Activated CD4-positive, alpha-beta memory T cell treated with anti-CD3 and anti-CD28 coated beads for 36 hours (primary cell): ENCODE results near the gene ABHD2. TPM values are rescaled to one million over a fixed set of nuclear protein-coding genes. Genes with fewer than 3 reads are reported as not detected.
"Not testable (repeated sequence)": the region's sequence is repeated elsewhere in the genome, so short reads cannot be mapped to it uniquely, and the experiment has no call there.

Experiments
- CTCF ChIA-PET: fragments of 350-600 bp; sonication (Branson Sonifier 250); formaldehyde crosslinking; loops from one replicate; lab custom pipeline; 2021; ENCODE audit warnings: antibody characterized with exemption, inconsistent platforms; lab: Charles Lee
- POLR2A ChIA-PET: fragments of 350-600 bp; sonication (Branson Sonifier 250); formaldehyde crosslinking; loops from one replicate; lab custom pipeline; 2021; ENCODE audit warnings: antibody characterized with exemption; lab: Charles Lee
- DNase-seq: peaks from one replicate; pipeline ENCODE4 v3.0.0-alpha.2; 2020
- H3K27ac Mint-ChIP-seq: one replicate; pipeline ENCODE4 v1.8.0; 2021; ENCODE audit warnings: mixed read lengths
- H3K27me3 Mint-ChIP-seq: one replicate; pipeline ENCODE4 v1.8.0; 2021; ENCODE audit warnings: mixed read lengths
- H3K36me3 Mint-ChIP-seq: one replicate; pipeline ENCODE4 v1.8.0; 2021; ENCODE audit warnings: mixed read lengths
- H3K4me1 Mint-ChIP-seq: one replicate; pipeline ENCODE4 v1.8.0; 2021; ENCODE audit warnings: low read depth, mixed read lengths
- H3K4me3 Mint-ChIP-seq: one replicate; pipeline ENCODE4 v1.8.0; 2021; ENCODE audit warnings: mild to moderate bottlenecking, mixed read lengths
- H3K9me3 Mint-ChIP-seq: one replicate; pipeline ENCODE4 v1.8.0; 2021; ENCODE audit warnings: mixed read lengths
- intact Hi-C: fragments of 100-400 bp; cut with micrococcal nuclease; formaldehyde crosslinking; loops from one replicate; pipeline ENCODE4 v1.15.1; 2023
- total RNA-seq, 2 experiments: library from RNA; stranded (reverse); gene quantifications; one replicate each; pipeline ENCODE4 v1.2.3, GENCODE V29; 2021

The ABHD2 gene
- total RNA-seq, 2 experiments from 2014 or later: 36.0 to 38.5 TPM

DNA sequence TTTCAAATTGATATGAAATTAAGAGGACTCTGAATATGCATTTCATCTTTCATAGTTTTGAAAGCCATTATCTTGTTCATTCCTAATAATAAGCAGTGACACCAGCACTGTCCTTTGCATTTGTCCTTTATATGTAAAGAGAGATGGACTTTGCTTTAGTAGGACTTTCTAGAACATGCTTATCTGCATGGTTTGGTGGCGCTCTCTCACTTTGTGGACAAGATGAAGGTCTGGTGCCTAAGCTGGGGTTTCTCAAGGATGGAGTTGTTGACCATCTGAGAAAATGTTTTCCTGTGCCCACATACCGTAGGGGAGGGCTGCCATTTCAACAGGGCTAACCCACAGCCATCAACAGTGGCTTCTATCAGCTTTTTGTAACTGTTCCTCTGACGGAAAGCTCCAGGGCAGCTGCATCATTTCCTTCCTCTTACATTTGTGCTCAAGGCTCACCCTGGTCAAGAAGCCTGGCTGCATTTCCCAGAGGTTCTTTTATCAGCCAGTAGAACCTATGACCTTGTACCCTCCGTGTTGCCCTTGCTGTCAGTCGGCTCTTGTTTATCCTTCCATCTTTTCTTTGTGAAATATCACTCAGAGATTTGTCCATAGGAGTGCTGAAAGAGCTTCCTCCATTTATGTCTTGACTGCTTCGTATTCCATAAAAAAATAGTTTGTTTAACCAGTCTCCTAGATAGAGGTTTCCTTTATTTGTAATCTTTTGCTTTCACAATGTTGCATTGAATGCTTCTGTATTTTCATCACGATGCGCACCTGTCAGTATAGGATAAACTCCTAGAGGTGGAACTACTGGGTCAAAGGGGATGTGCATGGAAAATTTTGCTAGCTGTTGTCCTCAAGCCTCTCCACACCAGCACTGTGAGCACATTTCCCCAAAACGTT is 44.6 kb downstream of the ABHD2 start:
- intact Hi-C loops: no loop called here
- Mint-ChIP-seq H3K4me1 (peaks cover 27% of the 10 kb centered on the region), H3K9me3 (no peaks in the 10 kb centered on the region), H3K27ac (no peak overlapping the region), H3K4me3 (no peak overlapping the region), H3K27me3 (no peaks in the 10 kb centered on the region), H3K36me3 (peaks cover 3% of the 10 kb centered on the region)
- DNase-seq: no peak
- ChIA-PET CTCF (interaction anchor here (1.6 to 8.4 kb wide), 4 partner anchors 13 to 73 kb away, joined by 7 to 157 read pairs (median 21); no protein-coding TSS in a partner anchor), POLR2A (no interaction called here)

DNA sequence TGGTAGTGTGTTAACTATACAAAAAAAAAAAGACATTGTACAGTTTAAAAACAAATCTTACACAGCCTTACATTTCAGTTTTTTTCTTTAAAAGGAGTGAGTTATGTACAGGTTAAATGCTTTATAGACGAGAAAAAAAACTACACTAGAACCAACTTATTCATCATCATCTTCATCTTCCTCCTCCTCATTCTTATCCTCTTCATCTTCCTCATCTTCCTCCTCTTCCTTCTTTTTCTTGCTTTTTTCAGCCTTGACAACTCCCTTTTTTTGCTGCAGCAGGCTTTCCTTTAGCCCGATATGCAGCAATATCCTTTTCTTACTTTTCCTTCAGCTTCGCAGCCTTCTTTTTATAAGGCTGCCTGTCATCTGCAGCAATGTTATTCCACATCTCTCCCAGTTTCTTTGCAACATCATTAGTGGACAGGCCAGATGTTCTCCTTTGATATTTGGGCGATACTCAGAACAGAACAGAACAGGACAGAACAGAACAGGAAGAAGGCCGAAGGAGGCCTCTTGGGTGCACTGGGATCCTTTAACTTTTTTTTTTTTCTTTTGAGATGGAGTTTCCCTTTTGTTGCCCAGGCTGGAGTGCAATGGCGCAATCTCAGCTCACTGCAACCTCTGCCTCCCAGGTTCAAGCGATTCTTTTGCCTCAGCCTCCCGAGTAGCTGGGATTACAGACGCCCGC is 47.3 kb downstream of the ABHD2 start:
- DNase-seq, H3K27me3 Mint-ChIP-seq, POLR2A ChIA-PET, H3K36me3 Mint-ChIP-seq, CTCF ChIA-PET, H3K9me3 Mint-ChIP-seq, intact Hi-C loops, H3K4me3 Mint-ChIP-seq, H3K27ac Mint-ChIP-seq: not testable (repeated sequence)
- peaks cover 23% of the 10 kb centered on the region for H3K4me1 Mint-ChIP-seq

- no peak overlapping the region for H3K4me3 Mint-ChIP-seq
These were observed 48.0 kb downstream of the ABHD2 start for GRCh38 chr15:89136078-89136806.

GRCh38 chr15:89136818-89137772 is 48.8 kb downstream of the ABHD2 start:
- H3K27me3 Mint-ChIP-seq: no peaks in the 10 kb centered on the region
- H3K4me1 Mint-ChIP-seq: peaks cover 21% of the 10 kb centered on the region
- intact Hi-C loops: no loop called here
- DNase-seq: no peak
- ChIA-PET CTCF (interaction anchor here (0.6 kb wide), 1 partner anchor 107 kb away, joined by 3 read pairs; the partner anchor contains the start of gene FANCI), POLR2A (no interaction called here)
- H3K36me3 Mint-ChIP-seq: peaks cover 7% of the 10 kb centered on the region
- H3K4me3 Mint-ChIP-seq: no peak overlapping the region
- H3K9me3 Mint-ChIP-seq: no peaks in the 10 kb centered on the region
- no peak overlapping the region for H3K27ac Mint-ChIP-seq

More at GRCh38 chr15:89136078-89136806, 48.0 kb downstream of the ABHD2 start:
- ChIA-PET POLR2A (no interaction called here), CTCF (no interaction called here)
- Mint-ChIP-seq H3K9me3 (no peaks in the 10 kb centered on the region), H3K4me1 (peaks cover 21% of the 10 kb centered on the region), H3K27ac (no peak overlapping the region), H3K36me3 (peaks cover 7% of the 10 kb centered on the region), H3K27me3 (no peaks in the 10 kb centered on the region)
- DNase-seq: no peak
- intact Hi-C loops: no loop called here

DNA sequence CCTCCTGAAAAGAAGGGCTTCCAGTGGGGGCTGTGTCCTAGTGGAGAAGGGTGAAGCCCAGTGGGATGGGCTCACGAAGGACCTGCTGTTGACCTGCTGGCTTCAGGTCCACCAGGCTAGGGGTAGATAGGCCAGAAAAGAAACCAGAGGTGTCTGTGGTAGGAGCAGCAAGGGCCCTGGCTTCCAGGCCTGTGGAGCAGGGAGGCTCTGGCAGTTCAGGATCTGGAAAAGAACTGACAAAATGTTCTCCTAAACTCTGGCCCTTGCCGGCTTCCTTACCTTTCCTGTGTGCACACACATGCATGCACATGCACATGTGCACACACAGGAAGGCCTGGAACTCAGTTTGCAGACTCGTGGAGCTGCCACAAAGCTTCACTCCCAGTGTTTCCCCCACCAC is 49.7 kb downstream of the ABHD2 start:
- peaks cover 24% of the 10 kb centered on the region for H3K4me1 Mint-ChIP-seq
- ChIA-PET CTCF (interaction anchor here (0.6 to 2.3 kb wide), 2 partner anchors 8 to 106 kb away, joined by 3 to 25 read pairs; partner anchors contain the start of gene FANCI), POLR2A (no interaction called here)
- no peak for DNase-seq
- no peak overlapping the region for H3K27ac Mint-ChIP-seq
- no peaks in the 10 kb centered on the region for H3K27me3 Mint-ChIP-seq
- no peaks in the 10 kb centered on the region for H3K9me3 Mint-ChIP-seq
- peaks cover 7% of the 10 kb centered on the region for H3K36me3 Mint-ChIP-seq
- H3K4me3 Mint-ChIP-seq: no peak overlapping the region
- intact Hi-C loops: no loop called here

DNA sequence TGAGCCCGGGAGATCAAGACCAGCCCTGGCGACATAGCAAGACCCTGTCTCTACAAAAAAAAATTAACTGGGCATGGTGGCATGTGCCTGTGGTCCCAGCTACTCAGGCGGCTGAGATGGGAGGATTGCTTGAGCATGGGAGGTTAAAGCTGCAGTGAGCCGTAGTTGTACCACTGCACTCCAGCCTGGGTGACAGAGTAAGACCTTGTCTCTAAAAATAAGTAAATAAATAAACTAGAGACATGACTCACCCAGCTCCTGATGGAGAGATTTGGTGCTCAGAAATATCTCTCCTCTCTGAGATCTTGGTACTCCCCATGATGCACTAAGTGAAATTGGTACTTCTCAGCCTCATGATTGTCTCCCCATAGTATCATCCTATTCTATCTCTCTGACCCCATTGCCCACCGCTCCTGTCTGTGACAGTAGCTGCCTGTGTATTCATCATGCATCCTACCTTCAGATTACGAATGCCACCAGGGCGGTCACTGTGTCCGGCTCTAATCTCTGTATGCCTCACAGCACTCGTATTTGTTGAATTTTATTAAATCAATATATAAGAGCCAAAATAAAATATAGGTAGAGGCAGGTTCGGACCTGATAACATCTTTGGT is 50.9 kb downstream of the ABHD2 start:
- Mint-ChIP-seq H3K27me3 (no peaks in the 10 kb centered on the region), H3K36me3 (peaks cover 7% of the 10 kb centered on the region), H3K9me3 (no peaks in the 10 kb centered on the region), H3K4me1 (peaks cover 31% of the 10 kb centered on the region), H3K4me3 (no peak overlapping the region), H3K27ac (no peak overlapping the region)
- ChIA-PET CTCF (interaction anchor here (1.1 to 2.3 kb wide), 2 partner anchors 9 to 24 kb away, joined by 5 to 25 read pairs; no protein-coding TSS in a partner anchor), POLR2A (no interaction called here)
- DNase-seq: no peak
- intact Hi-C loops: no loop called here

GRCh38 chr15:89139613-89140499 is 51.6 kb downstream of the ABHD2 start:
- POLR2A ChIA-PET: no interaction called here
- Mint-ChIP-seq H3K9me3 (no peaks in the 10 kb centered on the region), H3K4me1 (peaks cover 34% of the 10 kb centered on the region), H3K36me3 (peaks cover 9% of the 10 kb centered on the region), H3K27ac (no peak overlapping the region), H3K4me3 (no peak overlapping the region), H3K27me3 (no peaks in the 10 kb centered on the region)
- no peak for DNase-seq
- intact Hi-C loops: no loop called here
- CTCF ChIA-PET: interaction anchor here (1.1 to 2.3 kb wide), 2 partner anchors 10 to 25 kb away, joined by 5 to 25 read pairs; no protein-coding TSS in a partner anchor

DNA sequence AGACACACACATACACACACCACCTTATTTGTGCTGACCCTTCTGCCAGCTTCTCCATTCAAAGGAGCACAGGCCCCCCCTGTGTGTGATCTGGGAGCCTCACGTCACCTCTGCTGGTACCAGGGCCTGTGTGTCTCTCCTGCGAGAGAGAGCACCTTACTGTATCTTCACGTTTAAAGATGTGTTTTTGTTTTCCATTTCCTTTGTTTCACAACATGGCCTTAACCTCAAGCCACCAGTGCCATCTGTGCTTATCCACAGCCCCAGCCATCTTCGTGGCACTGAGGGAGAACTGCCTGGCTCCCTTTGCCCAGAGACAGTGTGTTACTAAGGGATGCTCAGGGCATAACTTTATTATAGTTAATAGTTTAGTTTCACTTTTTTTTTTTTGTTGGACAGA is 52.3 kb downstream of the ABHD2 start:
- ChIA-PET CTCF (interaction anchor here (3.5 kb wide), 1 partner anchor 31 kb away, joined by 15 read pairs; no protein-coding TSS in a partner anchor), POLR2A (no interaction called here)
- Mint-ChIP-seq H3K4me3 (no peak overlapping the region), H3K36me3 (peaks cover 7% of the 10 kb centered on the region), H3K9me3 (no peaks in the 10 kb centered on the region), H3K4me1 (peaks cover 32% of the 10 kb centered on the region), H3K27ac (no peak overlapping the region), H3K27me3 (no peaks in the 10 kb centered on the region)
- intact Hi-C loops: no loop called here
- DNase-seq: no peak

- intact Hi-C loops, H3K9me3 Mint-ChIP-seq, POLR2A ChIA-PET, H3K27me3 Mint-ChIP-seq, H3K36me3 Mint-ChIP-seq, H3K4me3 Mint-ChIP-seq, H3K27ac Mint-ChIP-seq, DNase-seq: not testable (repeated sequence)
- peaks cover 30% of the 10 kb centered on the region for H3K4me1 Mint-ChIP-seq
- CTCF ChIA-PET: interaction anchor here (3.5 kb wide), 1 partner anchor 30 kb away, joined by 15 read pairs; no protein-coding TSS in a partner anchor
These were observed 52.9 kb downstream of the ABHD2 start for GRCh38 chr15:89141159-89141558.

GRCh38 chr15:89141885-89142284 is 53.6 kb downstream of the ABHD2 start:
- Mint-ChIP-seq H3K9me3 (no peaks in the 10 kb centered on the region), H3K4me1 (peaks cover 24% of the 10 kb centered on the region), H3K27me3 (no peaks in the 10 kb centered on the region), H3K27ac (no peak overlapping the region), H3K4me3 (no peak overlapping the region), H3K36me3 (peaks cover 6% of the 10 kb centered on the region)
- intact Hi-C loops: no loop called here
- POLR2A ChIA-PET: no interaction called here
- CTCF ChIA-PET: interaction anchor here (1.0 to 3.5 kb wide), 2 partner anchors 12 to 30 kb away, joined by 5 to 15 read pairs; no protein-coding TSS in a partner anchor
- no peak for DNase-seq
